Middle frontal gyrus (tissue), 1 donor: ENCODE measurements around the gene COPS7B.

Source experiments
- DNase-seq: peaks from one replicate; pipeline ENCODE4 v3.0.0-alpha.2; 2015; ENCODE audit warnings: low spot score; ENCODE audit errors: extremely low spot score

The COPS7B gene

DNA sequence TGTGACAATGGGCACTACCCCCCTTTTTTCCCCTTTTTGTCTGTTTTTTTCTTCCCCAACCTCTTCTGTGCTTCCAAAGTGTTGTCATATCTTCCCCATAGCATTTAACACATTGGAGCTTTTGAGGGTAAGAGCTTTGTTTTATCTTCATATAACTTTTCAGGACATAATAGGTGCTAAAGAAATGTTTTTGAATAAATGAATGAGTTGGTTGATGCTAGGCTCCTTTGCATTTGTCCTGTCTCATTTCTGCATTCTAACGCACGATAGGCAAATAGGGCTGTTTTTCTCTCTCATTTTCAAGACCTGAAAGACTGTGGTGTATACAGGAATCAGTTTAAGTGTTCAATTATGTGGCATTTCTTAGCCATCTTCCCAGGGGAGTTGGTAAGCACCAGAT, 832 bp upstream of the COPS7B start:
- no peak for DNase-seq

DNA sequence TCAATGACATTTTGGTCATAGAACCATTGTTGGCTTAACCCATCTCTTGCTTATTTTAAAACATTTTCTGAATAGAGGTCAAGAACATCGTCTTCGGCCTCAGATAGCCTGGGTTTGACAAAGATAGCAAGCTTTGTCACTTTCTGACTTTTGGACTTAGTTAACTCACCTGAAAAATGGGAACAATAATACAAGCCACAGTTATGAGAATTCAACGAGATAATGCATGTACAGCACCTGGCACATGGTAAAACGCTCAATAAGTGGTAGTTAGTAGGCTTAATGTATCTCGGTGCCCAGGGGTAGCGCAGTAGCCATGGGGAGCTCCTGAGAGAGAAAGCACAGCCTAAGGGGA, 446 bp upstream of the COPS7B start:
- no peak for DNase-seq

DNA sequence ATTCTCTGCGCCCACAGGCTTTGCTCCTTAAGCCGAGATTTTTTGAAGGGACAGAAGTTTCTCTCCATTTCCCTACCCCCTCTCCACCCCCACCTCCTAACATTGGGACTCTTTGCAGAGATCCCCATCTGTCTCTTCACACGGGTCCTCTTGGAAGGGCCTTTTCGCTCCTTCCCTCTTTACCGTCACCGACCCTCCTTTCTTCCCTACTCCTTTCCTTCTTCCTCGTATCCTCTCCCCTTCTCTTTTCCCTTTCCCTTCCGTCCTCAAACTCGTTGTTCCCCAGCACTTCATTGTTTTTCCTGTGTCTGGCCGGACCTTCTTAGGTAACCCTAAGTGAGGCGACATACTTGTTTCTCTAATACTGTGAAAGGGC, 660 bp downstream of the COPS7B start:
- no peak for DNase-seq

DNA sequence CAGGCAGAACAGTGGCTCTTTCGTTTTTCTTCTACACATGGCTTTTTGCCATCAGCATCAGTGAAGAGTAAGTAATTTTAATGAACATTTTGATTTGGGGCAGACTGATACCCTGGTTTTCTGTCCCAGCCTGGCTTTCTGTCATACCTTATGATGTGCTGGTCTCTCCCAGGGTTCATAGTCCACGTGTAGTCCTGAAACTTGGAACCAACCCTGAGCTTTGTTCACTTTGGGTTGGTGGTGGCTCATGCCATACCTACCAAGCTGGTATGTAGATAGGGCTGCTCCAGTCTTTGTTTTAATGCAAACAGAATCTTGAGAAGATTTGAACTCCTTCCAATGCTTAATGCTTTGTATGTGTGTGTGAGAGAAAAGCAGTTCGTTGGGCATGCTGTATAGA, 4.9 kb downstream of the COPS7B start:
- DNase-seq: no peak

DNA sequence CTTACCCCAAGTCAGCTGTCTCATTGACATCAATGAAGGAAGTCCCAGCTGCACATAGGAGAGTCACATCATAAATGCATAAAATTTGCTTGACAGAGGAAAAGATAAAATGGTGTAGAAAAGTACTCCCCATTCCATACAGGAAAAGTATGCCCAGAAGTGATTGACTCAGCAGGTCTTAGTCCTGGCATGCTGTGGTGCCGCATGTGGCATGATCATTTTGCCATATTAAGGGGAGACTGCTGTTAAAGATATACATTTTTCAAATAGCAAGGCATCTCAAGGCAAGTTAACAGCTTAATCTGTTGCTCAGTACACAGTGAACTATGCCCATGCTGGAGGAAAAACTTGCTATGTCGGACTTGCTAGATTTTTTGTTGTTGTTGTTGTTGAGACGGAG, 8.1 kb downstream of the COPS7B start:
- DNase-seq: no peak

DNA sequence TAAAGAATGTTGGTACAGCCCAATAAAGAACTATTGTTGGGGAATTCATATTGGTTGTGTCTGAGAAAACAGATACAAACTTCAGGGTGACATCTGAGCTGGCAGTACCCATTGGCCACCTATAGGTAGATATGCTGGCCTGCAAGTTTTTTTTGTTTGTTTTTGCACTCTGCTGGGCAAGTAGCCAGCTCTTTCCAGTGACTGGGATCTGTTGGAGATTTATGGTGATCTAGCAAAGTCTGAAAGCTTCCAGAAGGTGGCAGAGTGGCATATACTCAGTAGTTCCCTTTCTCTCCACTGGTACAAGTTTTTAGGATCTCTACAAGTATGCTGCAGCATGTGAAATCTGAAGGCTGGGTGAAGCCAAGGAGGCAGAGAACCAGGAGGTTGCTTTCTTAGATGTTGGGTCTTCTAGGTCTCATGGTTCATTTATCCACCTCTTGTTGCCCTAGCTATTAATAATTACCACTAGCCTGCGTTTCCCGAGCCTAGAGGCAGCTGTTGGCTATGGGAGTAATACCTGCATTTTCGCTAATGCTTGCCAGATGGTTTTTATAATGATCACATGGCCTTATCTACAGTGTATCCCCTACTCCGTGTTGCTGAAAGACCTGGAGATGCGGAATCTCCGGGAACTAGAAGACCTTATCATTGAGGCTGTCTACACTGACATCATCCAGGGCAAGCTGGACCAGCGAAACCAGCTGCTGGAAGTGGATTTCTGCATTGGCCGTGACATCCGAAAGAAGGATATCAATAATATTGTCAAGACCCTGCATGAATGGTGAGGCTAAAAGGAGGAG, 9.5 kb downstream of the COPS7B start:
- DNase-seq: no peak

DNA sequence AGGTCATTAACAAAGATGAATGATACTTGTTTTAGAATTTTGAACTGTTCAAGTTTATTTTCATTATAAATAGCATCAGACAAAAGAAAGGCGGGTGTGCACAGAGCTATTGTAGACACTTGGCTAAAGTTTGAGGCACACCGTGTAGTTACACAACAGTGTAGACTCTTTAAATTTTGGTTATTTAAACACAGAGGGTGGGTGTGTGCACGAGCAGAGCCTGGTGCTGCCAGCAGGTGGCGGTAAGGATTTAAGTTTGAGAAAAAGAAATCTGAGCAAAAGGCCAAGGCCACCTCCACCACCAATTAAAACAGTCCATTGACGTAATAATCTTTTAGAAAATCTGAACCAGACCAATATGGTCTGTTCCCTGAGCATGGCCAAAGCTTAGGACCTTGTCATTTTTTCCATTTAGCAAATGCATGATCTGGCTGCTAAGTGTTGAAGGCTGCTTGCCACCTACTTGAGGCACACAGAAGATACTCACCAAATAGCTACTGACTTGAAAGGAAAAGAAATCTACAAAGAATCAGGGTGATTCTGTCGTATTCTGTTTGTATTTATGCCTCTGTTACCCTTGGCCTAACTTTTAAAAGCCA, 14.3 kb downstream of the COPS7B start:
- no peak for DNase-seq

DNA sequence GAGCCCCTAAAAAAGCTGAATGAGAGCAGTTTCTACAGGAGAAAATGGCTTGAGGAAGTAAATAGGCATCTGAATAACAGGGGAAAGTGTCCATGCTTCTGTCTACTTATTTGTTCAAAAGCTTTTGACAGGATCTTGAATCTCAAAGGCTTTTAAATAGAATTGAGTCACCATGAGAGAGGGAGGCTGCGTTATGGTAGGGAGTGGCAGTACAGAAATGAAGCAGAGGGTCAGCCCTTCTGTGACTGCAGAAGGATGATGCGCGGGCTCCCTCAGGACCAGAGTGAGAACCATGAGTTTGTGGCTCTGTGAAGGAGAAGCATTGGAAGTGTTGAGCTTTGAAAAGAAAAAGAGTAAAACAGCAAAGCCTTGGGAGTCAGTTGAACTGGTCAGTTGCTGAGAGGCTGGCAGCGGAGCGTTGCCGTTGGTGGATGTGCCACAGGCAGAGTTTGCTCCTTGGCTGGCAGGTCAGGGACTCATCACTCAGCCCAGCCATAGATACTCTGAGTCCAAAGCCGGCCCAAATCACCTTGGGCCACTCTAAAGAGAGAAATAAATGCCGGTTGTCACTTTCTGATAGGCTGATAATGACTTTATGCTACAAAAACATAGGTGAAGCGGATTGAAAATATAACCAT, 17.4 kb downstream of the COPS7B start:
- no peak for DNase-seq

DNA sequence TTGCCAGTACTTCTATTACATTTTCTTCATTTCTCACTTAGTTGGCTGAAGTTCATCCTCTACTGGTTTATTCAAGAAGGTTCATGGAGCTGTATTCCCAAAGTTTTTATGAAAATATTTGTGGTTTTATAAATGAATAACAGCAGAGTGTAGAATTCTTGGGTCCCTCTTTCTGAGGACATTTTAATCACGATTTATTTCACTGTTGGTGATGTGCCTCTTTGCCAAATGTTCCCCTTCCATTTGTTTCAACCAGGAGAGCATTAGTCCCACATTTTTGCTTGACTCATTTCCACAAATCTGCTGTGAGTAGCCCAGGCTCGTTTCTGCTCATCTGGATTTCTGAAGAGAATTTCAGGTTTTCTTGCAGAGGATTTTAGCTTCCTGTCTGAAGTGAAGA, 20.8 kb downstream of the COPS7B start:
- DNase-seq: no peak

DNA sequence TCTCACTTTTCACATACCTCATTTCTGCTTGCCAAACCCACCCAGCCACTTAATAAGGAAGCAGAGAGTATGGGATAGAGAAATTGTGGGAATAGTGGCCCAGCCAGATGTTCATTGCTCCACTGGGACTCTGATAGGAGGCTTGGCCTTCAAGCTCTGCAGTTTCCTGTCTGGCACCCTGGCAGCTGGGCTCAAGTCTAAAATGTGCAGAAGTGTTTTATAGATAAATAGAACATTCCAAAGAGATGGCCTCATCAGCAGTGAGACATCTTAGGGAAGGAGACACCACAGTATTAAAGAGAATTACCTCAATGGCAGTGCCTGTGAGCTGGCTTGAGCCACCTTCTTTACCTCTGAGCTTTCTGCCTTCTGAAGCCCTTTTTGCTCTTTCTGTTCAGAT, 24.7 kb downstream of the COPS7B start:
- DNase-seq: no peak

DNA sequence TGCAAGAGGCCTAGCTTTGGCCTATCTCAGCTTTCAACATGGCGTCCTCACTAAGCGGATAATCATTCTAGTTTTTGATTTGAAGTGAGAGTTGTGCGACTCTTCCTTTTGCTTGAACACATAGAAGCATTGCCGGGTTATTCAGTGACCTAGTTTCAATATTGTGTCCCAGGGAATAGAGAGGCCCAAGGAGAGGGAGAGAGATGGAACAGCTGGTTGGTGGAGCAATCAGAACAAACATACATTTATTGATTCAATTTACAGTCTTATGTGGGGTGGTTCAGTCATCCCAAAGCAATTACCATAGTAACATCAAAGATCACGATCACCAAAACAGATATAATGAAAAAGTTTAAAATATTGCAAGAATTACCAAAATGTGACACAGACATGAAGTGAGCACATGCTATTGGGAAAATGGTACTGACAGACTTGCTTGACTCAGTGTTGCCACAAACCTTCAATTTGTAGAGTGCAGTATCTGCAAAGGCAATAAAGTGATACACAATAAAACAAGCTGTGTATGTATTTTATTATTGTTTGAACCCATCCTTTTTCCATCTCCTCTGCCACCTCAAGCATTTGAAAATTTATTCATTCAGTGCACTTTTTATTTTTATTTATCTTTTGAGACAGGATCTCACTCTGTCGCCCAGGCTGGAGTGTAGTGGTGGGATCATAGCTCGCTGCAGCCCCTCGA, 30.2 kb downstream of the COPS7B start:
- DNase-seq: no peak

DNA sequence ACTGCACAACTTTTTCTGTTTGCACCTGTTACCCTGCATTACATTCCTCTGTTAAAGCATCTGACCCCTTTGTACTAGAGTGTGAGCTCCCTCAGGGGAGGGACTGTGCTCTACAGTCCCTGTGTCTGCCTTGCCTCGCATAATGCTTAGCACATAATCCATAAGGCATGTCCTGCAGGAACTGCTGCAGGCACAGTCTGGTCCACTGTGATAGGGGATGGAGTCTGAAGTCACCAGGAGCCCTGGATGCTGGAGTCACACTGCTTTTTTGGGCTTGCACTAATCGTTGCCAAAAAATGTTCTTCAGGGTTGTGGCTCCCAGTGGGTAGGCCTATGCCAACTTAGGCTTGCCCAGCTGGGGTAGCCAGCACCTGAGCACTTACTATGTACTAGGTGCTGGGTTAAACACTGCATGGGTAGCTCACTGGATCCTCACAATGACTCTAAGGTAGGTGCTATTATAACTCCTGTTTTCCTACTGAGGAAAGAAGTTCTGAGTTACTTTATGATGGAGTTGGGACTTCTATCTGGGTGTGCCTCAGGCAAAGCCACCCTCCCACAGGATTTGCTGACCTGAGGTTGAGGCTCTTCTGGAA, 33.3 kb downstream of the COPS7B start:
- no peak for DNase-seq

DNA sequence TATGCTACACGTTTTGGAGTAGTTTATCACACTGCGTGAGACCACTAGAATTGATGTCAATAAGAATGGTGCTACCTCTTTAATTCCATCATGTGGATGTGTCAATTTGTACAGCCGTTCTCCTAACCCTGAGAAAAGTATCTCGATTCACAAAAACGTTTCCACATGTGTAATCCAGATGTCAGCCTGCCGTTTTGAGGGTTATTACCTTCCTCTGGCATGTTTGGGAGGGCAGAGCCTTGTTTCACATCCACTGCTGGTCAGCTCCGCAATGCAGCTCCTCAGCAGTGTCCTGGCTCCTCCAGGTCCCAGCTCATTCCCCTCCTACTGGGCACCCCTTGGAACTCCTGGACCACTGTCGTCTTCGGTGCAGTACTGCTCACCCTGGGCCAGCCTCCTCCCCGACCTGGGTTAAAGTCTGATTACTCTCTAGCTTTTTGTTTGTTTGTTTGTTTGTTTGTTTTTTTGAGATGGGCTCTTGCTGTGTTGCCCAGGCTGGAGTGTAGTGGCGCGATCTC, 34.6 kb downstream of the COPS7B start:
- no peak for DNase-seq

DNA sequence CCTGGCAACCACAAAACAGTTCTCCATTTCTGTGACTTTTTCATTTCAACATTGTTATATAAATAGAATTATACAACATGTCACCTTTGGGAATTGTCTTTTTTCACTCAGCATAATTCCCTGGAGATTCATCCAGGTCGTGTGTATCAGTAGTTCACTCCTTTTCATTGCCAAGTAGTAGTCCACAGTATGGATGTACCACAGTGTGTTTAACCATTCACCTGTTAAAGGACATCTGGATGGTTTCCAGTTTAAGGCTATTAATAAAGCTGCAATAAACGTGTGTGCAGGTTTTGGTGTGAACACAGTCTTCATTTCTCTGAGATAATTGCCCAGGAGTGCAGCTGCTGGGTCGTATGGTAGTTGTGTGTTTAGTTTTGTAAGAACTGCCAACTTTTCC, 35.7 kb downstream of the COPS7B start:
- no peak for DNase-seq

DNA sequence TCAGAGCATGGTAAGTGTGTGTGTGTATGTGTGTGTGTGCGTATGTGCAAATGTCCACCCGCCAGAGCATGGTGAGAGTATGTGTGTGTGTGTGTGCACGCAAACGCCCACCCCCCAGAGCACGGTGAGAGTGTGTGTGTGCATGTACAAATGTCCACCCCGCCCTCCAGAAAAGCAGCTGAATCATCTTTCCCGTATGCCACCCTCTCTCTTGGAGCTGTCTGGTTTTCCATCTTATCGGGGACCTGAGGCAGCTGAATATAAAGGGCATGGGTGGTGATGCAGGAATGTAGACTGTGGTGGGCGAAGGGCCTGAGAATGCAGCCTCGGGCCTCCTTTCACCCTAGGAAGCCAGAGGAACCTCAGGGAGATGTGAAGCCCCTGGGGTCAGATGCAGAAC, 66.9 kb downstream of the COPS7B start:
- DNase-seq: no peak

DNA sequence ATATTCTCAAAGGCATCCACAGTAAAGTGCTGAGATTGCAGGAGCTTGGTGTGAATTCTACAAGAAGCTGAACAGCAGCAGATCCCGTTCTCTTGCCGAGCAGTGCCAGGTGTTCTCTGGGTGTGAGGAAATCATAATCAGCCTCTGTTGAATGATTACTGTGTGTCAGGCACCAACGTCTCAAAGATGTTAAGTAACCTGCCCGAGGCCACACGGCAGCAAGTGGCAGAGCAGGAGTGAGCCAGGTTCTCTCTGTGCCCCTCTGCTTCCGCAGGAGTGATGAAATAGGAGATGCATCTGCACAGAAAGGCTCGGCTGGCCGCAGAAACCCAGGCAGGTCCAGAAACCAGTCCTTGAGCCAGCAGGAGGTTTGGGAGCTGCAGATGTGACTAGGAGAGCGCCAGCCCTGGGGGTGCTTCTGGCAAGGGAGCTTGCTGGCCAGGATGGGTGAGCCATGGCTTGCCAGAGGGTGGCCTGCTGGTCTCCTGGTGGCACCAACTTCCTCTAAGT, 68.4 kb downstream of the COPS7B start:
- DNase-seq: no peak

DNA sequence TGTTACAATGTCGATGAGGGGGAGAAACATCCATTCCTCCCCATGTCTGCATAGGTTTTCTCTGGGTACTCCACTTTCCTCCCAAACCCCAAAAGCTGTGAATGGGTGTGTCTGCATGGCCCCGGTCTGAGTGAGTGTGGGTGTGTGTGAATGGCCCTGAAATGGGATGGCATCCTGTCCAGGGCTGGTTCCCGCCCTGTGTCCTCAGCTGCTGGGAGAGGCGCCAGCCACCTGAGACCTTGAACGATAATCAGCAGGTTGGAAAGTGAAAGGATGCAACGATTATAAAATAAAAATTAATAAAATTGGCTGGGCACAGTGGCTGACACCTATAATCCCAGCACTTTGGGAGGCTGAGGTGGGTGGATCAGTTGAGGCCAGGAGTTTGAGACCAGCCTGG, 70.7 kb downstream of the COPS7B start:
- DNase-seq: no peak
